HG03060 (cell line): Measurements from ENCODE around the gene PRKG1.
"Not testable (repeated sequence)": the region's sequence is repeated elsewhere in the genome, so short reads cannot be mapped to it uniquely, and the experiment has no call there.

Experiments used
- ATAC-seq: cut with Tn5 transposase; IDR thresholded peaks from one replicate; pipeline ENCODE4 v1.9.1; 2021; ENCODE audit warnings: low read depth, moderate number of reproducible peaks; ENCODE audit not compliant: unreplicated experiment

Gene PRKG1

DNA sequence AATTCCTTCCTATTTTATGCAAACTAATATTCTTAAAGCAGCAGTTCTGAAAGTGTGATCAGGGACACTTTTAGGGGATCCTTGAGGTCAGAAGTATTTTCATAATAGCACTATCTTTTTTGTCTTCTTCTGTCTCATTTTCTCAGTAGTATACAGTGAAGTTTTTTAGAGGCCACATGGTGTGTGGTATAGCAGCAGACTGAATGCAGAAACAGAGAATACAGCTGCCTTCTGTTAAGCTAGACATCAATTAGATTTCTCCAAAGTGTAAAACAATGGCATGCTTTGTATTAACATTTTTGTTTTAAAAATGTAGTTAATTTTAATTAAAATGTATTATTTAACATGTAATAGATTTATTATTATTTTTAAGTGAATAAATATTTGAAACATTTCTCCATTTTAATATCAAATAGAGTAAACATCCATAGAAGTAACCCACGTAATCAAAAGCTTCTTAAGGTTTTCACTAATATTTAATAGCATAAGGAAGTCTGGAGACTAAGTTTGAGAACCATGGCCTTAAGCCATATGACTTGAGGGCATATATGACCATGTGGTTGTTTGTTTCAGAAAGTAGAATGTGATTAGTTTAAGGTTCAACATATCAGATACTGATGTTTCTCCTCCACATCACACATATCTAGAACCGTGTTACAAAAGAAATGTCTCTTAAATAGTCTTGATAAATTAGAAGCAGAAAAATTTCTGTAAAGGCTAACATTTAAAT lies 94.0 kb downstream of the PRKG1 start:
- ATAC-seq, result no peak

DNA sequence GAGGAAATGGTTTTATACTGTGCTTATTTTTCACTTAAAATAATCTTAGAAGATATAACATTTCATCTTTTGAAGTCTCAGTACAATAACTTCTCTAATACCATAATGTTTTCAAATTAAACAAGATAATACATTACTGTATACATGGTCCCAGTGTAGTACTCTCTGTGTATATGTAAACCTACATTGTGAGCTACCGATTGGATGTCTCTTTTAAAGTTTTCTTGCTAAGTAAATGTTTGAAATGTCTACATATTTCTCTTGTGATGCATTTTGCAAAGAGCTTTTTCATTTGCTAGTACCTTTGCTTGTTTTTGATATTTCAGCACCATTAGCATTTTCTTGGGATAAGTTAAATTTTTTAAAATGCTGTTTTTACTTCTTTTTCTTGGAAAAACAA lies 94.8 kb downstream of the PRKG1 start:
- ATAC-seq, result no peak

DNA sequence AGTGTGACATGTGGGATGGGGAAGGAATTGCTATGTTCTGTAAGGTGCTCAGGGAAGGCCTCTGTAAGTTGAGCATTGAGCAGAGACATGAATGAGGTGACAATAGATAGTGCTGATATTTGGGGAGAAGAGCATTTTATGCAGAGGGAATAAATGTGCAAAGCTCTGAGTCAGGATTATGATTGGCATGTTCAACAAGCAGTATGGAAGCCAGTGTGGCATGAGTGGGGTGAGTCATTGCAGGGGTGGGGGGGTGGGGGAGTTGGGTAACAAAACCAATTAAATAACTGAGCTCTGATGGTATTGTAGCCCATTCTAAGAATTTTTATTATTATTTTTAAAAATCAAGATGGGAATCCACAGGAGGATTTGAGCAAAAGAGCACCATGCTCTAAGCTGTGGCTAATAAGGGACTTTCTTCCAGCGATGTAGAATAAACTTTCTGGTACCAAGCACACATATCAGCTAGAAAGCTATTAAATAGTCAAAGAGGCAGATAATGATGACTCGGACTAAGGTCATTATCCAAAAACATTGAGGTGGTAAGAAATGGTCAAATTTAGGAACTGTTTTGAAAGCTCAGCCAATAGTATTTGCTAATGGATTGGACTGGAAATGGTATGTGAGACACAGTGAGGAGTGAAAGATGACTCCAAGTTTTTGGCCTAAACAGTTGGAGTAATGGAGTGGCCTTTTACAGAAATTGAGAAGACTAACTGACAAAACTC lies 96.4 kb downstream of the PRKG1 start:
- no peak for ATAC-seq

DNA sequence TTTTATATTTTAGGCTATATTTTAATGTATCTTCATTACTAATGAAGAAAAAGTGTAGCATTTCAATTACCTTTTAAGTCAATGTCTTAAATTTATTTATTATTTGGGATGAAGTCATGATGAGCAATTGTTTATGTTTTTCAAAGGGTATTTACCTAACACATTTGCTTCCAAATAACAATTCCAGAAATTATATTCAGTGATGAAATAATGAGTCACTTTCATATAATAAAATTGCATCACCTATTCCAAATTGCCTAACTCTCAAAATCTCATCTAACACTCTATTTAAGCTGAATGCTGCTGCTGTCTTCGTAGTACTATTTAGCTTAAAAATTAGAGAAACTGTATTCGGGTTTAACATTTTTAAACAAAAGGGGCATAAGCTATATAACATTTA lies 97.7 kb downstream of the PRKG1 start:
- ATAC-seq, result no peak

DNA sequence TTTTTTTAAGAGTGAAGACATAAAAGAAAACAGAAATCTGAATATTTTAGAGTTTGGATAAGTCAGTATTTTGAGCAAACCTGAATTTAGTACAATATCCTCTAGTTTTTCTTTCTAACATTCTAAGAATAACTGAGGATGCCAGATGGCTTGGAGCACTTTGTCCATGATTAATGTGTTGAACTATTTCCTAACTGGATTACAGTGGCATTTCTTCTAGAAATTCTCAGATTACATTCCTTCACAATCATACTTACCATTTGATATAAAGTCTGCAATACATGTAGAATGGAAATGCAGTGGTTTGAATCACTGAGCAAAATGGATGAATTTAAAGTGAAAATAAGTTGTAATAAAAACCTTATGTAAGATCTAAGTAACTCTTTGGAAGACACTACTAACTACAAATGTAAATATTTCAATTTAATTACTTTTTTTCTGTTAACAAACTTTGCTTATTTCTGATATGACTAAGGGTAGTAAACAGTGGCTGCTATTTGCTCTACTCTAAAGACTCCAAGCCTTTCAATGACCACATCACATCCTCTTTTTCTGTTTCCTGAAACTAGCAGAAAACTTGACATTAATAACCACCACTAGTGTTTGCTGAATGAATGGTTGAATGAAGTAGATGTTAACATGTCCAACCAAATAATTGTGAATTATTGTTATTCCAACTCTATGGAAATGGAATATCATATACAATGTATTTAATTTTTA lies 102.8 kb downstream of the PRKG1 start:
- ATAC-seq, result no peak

DNA sequence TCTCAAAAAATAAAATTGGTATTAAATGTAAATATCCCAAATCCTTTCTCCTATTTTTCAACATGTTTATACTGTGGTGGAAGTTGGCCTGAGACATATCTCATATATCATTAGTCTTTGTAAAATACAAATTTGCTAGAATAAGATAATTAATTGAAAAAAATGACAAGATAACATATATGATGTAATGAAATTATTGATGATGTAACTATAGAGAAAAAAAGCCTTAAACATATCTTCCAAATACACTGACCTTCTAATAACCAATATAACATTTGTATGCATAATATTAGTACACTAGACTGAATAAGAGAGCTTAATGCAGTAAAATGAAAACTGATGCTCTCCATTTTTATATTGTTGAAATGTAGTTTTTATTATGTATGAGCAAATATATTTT lies 104.3 kb downstream of the PRKG1 start:
- no peak for ATAC-seq

DNA sequence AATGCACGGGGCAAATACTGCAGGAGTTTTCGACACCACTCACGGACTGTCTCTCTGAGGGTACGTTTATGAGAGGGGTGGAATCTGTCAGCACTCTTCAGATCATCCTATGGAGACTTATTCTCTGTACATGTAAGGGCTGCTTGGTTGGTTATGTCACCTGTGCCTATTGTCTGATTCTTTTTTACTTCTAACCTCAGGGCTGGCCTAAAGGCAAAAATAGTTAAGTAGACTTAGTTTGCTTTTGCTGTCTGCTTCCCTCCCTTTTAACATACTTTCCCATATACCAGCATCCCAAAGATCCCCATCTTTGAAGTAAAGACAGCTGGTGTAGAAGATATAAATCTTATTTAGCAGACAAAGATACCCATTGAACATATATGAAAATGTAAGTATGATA lies 105.9 kb downstream of the PRKG1 start:
- no peak for ATAC-seq

DNA sequence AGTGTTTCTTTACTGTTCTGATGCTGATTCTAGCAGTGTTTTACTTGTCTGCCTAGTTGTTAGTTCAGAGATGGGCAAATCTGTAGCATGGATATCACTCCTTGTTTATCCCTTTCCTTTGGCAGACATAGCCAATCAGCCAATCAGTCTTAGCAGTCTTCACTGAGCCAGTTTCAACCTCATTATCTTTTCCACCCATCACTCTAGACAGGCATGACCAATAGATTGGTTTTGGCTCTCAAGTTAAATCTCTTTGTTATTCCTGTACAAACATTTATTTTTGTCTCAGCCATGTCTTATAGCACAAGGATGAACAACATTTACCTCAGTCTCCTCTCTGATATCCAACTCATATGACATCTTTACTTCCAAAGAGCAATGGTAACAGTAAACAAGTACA lies 109.5 kb downstream of the PRKG1 start:
- no peak for ATAC-seq

DNA sequence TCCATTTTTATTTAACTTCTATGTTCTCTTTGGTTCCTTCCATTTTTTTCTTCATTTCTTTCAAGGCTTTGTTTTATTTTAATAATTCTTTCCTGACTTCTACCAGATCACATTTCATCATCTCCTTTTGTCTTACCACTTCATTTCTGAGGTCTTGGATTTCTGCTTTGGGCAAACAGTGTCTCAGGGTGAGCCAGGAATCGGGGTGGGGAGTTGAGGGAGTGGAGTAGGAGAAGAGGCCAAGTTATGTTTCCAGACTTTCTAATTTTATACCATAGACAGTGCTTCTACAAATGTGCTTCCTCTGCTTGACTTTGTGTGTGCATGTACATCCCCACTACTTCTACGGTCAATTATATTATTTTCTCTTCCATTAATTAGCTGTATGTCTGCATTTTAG lies 112.1 kb downstream of the PRKG1 start:
- no peak for ATAC-seq

DNA sequence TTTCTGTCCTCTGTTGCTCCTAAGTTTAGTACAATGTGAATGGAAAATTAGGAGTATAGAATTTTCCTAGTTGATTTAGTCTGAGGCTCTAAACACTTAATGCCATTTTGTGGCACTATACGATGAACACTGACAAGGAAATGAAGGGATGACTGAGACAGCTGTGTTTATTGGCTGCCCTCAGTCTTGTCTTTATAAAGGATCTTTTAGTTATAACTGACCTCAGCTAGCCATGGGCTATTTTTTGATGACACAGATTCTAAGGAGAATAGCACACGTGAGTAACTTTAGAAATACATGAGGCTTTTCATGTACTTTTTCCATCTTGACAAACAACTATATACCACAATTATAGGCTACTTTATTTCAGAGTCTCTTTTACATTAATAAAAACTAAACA lies 113.7 kb downstream of the PRKG1 start:
- no peak for ATAC-seq

DNA sequence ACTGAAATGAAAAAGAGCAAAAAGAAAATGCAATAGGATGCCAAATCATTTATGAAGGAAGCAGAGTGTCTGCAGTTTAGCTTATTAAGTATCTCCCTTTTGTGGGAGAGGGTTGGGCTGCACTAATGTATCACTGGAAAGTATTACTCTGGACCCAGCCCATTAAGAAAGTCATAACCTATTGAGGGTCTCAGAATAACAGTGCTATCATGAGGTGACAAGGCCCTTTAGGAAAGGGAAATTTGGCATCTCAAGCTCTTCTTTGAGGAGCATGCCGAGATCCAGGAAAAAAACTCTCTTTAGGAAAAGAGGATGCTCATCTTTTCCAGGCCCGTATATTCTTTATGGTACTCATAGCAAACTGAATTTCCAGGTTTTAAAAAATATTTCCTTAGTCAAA lies 114.6 kb downstream of the PRKG1 start:
- no peak for ATAC-seq

DNA sequence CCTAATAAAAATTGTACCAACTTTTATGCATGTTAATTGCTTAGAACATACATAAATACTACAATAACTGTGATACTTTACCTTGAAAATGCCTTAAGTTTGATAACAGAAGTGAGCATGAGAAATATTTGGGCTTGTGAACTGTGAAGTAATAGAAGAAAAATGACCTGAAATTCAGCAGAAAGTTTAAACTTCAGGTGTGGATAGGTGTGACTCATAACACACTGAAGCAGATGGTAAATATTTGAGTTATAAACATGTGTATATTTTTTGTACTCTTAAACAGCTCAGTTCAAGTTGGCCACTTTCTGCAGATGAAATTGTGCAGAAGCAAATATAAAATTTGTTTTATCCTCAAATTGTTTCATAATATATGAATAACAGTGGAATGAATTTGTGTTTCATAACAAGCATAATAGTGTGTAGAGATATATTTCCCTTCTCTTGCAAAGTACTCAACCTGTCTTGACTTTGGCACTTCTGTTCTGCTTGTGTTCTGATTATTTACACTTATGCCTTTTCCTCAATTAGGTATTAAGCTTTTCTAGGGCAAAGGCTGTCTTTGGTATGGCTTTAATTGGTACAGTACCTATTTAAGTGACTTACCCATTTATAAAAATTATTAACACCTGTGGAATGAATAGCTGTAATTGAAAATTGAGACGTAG lies 122.4 kb downstream of the PRKG1 start:
- ATAC-seq, result no peak

DNA sequence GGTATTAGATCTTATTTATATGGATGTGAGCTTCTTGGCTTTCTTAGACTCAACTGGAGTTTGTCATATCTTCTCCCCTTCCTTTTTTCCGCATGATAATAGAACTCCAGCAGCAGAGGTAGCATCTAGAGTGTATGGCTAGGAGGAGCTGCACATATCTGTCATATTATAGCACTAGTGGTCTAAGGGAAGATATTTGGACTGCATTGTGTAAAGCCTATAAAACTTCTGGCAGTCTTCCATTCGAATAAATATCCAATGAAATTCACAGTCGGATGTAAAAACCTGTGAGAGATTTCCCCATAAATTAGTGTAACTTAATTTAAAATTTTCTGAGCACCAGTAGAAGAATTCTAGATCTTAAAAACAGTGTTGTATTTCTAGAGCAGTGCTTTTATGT lies 123.9 kb downstream of the PRKG1 start:
- no peak for ATAC-seq

DNA sequence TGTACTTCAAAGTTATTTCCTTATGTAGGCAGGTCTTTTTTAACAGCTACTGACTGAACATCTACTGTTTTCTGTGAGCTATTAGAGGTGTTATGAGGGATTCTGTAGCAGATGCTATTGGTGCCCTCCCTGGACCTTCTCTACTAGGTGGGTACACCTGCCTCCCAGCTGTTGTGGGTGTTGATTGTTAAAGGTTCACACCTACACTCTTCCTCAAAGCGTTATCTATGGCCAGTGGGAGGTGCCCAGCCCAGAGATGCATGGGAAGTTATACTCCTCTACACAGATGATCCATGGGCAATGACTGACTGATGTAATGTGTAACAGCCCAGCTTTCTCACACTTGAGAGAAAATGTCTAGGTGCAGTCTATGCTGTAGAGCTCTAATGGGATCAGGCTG lies 127.7 kb downstream of the PRKG1 start:
- ATAC-seq, result no peak

DNA sequence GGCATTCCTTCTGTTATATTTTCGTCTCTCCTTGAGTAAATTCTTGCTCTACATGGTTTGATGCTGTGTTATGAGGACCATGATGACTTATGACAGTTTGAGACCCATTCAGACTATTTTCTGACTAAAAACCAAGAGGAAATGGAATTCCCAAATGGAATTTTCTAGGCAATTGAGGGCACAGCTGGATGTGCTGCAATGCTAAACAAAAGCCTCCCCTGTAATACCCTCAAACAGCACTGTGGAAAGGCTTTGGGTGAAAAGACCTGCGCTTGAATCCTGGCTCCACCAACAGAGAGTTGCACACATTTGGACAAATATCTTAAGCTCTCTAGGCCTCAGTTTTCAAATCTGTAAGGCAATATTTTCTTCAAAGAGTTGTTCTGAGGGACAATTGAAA lies 129.1 kb downstream of the PRKG1 start:
- ATAC-seq, result no peak

DNA sequence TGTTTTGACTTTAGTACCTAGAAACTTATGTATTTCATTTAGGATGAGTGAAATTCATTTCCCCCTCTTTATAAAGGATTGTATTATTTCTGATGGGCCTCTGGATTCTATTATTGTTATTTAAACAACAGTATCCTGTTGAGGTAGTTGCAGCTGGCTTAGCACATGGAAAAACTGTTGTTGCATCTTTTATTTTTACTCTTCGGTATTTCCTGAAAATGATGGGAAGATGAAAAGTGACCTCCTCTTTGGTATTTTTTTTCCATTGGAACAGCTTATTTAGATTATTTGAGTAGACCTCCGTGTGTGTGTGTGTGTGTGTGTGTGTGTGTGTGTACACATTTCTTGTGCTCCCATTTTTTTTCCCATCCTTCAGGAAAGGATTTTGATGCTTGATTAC lies 129.8 kb downstream of the PRKG1 start:
- no peak for ATAC-seq

DNA sequence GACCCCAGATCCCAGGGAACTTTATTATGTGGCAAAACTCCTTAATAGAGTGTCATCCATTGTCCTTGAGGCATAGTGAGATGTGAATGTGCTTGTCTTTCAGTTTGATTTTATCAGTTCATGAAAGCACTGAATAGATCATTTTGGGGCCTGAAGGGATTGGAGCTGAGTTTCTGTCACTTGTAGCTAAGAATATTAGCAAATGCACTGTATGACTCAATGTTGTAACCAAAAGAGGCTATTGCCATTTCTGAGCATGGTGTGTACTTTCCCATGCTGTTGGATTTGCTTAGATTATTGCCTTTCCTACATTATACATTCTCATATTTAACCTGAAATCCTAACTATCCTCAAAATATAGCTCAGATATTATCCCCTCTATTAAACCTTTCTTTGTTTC lies 130.4 kb downstream of the PRKG1 start:
- no peak for ATAC-seq

DNA sequence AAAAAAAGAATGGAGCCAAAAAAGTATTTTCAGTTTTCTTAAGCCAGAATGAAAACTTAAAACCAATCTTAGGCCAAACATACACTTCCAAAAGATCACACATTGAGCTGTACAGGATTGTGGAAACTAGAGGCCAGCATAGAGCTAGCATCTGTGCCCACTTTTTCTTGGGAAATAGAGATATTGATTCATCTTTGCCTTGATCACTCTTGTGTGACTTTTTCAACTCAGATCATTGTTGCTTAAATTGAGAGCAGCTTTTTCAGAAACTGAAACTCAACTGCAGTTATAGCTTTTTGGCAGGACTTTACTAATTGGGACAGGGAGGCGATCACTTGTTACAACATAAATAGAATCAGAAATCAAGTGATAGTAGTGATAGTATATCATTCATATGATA lies 132.2 kb downstream of the PRKG1 start:
- ATAC-seq, result no peak

DNA sequence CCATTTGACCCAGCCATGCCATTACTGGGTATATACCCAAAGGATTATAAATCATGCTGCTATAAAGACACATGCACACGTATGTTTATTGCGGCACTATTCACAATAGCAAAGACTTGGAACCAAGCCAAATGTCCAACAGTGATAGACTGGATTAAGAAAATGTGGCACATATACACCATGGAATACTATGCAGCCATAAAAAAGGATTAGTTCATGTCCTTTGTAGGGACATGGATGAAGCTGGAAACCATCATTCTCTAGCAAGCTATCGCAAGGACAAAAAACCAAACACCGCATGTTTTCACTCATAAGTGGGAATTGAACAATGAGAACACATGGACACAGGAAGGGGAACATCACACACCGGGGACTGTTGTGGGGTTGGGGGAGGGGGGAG lies 138.7 kb downstream of the PRKG1 start:
- ATAC-seq, result not testable (repeated sequence)

DNA sequence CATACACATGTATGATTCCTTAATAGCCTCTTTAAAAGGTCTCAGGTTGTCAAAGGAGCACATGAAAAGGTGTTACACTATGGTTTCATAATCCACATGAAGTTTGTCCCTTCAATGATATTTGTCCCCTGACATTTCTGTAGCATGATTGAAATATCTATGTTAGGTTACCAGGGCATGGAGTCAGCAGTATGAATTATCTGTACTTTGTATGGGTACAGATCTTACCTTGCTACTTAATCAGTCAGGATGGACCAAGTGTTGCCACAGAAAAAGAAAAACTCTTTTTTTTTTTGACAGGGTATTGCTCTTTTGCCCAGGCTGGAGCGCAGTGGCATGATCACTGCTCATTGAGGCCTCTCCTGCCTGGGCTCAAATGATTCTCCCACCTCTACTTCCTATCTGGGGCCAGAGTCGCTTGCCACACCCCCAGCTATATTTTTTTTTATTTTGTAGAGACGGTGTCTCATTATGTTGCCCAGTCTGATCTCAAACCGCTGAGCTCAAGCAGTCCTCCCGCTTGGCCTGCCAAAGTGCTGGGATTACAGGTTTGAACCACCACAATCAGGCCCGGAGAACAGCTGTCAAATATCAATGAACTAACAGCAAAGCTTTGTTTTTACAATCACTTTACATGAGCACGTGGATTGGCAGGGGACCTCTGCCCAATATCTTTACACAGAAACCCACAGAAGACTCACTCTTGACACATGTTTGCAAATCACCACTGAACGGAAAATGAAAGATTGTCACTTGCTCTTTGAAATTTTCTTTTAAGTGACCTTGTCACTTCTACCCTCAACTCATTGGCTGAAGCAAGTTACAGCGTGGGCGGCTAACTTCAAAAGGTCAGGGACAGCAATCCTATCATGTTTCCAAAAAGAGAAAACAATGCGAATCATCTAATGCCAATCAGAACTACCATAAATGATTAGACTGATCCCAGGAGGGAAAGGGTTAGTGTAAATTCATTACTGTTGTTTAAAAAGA lies 140.2 kb downstream of the PRKG1 start:
- ATAC-seq, result no peak
